Esophagus muscularis mucosa (tissue), 3 donors: Measurements from ENCODE around the gene HIVEP2.

Experiments
- CTCF ChIP-seq, 3 experiments: fragments of 200-600 bp in 2 of 3; fragments of 450-650 bp in 1 of 3; sonication (generic) in 2 of 3; IDR thresholded peaks; one replicate each; pipeline ENCODE4 v1.5.1; 2017 to 2019; ENCODE audit warnings: antibody characterized with exemption in 3 of 3, mild to moderate bottlenecking in 2 of 3, moderate library complexity in 1 of 3
- POLR2A ChIP-seq: fragments of 450-650 bp; IDR thresholded peaks from one replicate; pipeline ENCODE4 v1.6.1; 2017; ENCODE audit warnings: antibody characterized with exemption, moderate library complexity, mild to moderate bottlenecking, low read depth

GRCh38 chr6:142883011-142883410 lies 62.0 kb downstream of the HIVEP2 start:
- TF ChIP-seq POLR2A (no peak), CTCF (IDR thresholded peaks at IDR 0.05) (no peak)
